KMS-11 (cell line): ENCODE results near the gene NLRC3.

Experiments used
- H2AFZ ChIP-seq: fragments of 200-600 bp; sonication (generic); 2 replicates; pipeline ENCODE4 v1.6.1; 2016; ENCODE audit warnings: antibody characterized with exemption, mixed run types, low read depth
- H3K27ac ChIP-seq: fragments of 200-600 bp; sonication (generic); 2 replicates; pipeline ENCODE4 v1.6.1; 2016; ENCODE audit warnings: mild to moderate bottlenecking, mixed run types
- H3K27me3 ChIP-seq: fragments of 200-600 bp; sonication (generic); 2 replicates; pipeline ENCODE4 v1.6.1; 2017; ENCODE audit warnings: mild to moderate bottlenecking, low read depth, mixed run types, moderate library complexity; ENCODE audit not compliant: insufficient read depth
- H3K36me3 ChIP-seq: fragments of 200-600 bp; sonication (generic); 2 replicates; pipeline ENCODE4 v1.6.1; 2017; ENCODE audit warnings: mild to moderate bottlenecking, mixed run types; ENCODE audit not compliant: insufficient read depth
- H3K4me1 ChIP-seq: fragments of 200-600 bp; sonication (generic); 2 replicates; pipeline ENCODE4 v1.6.1; 2016; ENCODE audit warnings: mild to moderate bottlenecking, low read depth, mixed run types; ENCODE audit not compliant: poor library complexity, severe bottlenecking
- H3K4me2 ChIP-seq: fragments of 200-600 bp; sonication (generic); 2 replicates; pipeline ENCODE4 v1.7.0; 2016; ENCODE audit warnings: mild to moderate bottlenecking, mixed run types
- H3K4me3 ChIP-seq: fragments of 200-600 bp; sonication (generic); IDR thresholded peaks from 2 replicates; pipeline ENCODE4 v1.6.1; 2017; ENCODE audit warnings: low read depth, low read length, mixed read lengths; ENCODE audit not compliant: insufficient read depth
- H3K79me2 ChIP-seq: fragments of 200-600 bp; sonication (generic); 2 replicates; pipeline ENCODE4 v1.6.1; 2016; ENCODE audit warnings: low read depth, mixed run types; ENCODE audit not compliant: insufficient read depth
- H3K9ac ChIP-seq: fragments of 200-600 bp; sonication (generic); 2 replicates; pipeline ENCODE4 v1.6.1; 2016; ENCODE audit warnings: mild to moderate bottlenecking, mixed run types
- H4K20me1 ChIP-seq: fragments of 200-600 bp; sonication (generic); 2 replicates; pipeline ENCODE4 v1.6.1; 2016; ENCODE audit warnings: mild to moderate bottlenecking, mixed run types; ENCODE audit not compliant: insufficient read depth
- TF ChIP-seq, protein P1 (sequence below): fragments of 200-600 bp; sonication (generic); conservative IDR thresholded peaks from 2 replicates; pipeline ENCODE4 v1.6.1; 2017; ENCODE audit warnings: low read depth, mild to moderate bottlenecking, antibody characterized with exemption, low read length, moderate library complexity, mixed read lengths

NLRC3 gene

DNA sequence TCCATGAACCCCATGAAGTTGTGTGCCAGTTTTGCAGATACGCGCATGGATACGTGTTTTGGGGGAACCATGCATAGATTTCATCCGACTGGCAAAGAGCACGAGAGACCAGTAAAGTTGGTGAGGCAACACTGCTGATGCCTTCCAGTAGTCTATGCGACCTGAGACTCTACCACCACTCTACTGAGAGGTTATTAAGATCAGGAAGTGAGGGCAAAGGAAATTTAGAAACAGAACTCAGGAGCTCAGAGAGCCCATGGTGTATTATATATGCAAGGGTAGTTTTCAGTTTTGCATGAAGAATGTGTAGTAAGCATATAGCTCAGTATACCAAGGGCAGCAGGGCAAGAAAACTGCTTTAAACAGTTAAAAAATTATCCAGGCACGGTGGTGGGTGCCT lies 30.0 kb upstream of the NLRC3 start:
- Histone ChIP-seq H2AFZ (no peak overlapping the region), H3K36me3 (0 out of 2 replicates have a peak, but pooled peaks cover 3% of the 10 kb centered on the region), H3K4me1 (peaks cover 7% of the 10 kb centered on the region), H3K27me3 (no peaks in the 10 kb centered on the region), H3K4me3 (no peak overlapping the region), H3K27ac (no peak overlapping the region), H3K79me2 (peaks cover 5% of the 10 kb centered on the region; the same call in 1 of the 2 replicates), H4K20me1 (no peaks in the 10 kb centered on the region), H3K9ac (no peak overlapping the region), H3K4me2 (no peak overlapping the region)
- TF ChIP-seq, protein P1, sequence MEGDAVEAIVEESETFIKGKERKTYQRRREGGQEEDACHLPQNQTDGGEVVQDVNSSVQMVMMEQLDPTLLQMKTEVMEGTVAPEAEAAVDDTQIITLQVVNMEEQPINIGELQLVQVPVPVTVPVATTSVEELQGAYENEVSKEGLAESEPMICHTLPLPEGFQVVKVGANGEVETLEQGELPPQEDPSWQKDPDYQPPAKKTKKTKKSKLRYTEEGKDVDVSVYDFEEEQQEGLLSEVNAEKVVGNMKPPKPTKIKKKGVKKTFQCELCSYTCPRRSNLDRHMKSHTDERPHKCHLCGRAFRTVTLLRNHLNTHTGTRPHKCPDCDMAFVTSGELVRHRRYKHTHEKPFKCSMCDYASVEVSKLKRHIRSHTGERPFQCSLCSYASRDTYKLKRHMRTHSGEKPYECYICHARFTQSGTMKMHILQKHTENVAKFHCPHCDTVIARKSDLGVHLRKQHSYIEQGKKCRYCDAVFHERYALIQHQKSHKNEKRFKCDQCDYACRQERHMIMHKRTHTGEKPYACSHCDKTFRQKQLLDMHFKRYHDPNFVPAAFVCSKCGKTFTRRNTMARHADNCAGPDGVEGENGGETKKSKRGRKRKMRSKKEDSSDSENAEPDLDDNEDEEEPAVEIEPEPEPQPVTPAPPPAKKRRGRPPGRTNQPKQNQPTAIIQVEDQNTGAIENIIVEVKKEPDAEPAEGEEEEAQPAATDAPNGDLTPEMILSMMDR: no peak

DNA sequence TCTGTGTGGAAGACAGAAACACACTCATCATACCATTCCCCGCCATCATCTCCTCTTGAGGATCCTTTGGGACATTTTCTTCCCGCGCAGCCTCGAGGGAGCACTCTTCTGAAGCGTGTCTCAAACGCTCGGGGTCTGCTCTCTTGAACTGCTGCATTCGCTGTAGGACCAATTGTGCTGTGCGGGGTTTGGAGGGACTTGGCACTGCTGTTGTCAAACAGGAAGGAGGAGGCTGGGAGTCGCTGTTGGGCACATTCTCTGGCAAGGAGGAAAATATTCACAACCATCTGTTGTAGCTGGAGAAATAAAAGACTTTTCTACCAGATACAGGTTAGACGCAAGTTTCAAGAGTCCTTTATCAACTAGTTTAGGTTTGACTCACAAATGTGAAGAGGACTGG lies 29.2 kb upstream of the NLRC3 start:
- Histone ChIP-seq H3K27me3 (no peaks in the 10 kb centered on the region), H3K9ac (no peak overlapping the region), H3K36me3 (0 out of 2 replicates have a peak, but pooled peaks cover 3% of the 10 kb centered on the region), H4K20me1 (no peaks in the 10 kb centered on the region), H3K79me2 (no peaks in the 10 kb centered on the region), H2AFZ (no peak overlapping the region), H3K4me1 (peaks cover 7% of the 10 kb centered on the region), H3K4me2 (no peak overlapping the region), H3K4me3 (no peak overlapping the region), H3K27ac (no peak overlapping the region)
- TF ChIP-seq, protein P1: no peak

DNA sequence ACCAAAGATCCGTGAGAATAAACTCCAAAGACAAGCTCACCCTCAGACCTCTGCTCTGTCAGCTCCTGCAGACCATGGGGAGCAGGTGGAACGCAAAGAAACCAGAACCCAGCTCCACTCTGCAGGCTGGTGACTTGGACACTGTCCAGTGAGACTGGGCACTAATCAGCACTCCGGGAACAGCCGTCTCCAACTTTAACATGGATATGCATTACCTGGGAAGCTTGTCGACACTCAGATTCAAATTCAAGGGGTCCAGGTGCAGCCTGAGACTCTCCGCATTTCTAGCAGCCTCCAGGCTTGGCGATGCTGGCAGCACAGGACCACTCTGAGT lies 25.1 kb upstream of the NLRC3 start:
- Histone ChIP-seq H3K36me3 (0 out of 2 replicates have a peak, but pooled peaks cover 3% of the 10 kb centered on the region), H3K9ac (no peak overlapping the region), H3K27ac (no peak overlapping the region), H2AFZ (no peak overlapping the region), H3K79me2 (no peaks in the 10 kb centered on the region), H4K20me1 (no peaks in the 10 kb centered on the region), H3K4me3 (no peak overlapping the region), H3K4me1 (no peaks in the 10 kb centered on the region), H3K4me2 (no peak overlapping the region), H3K27me3 (no peaks in the 10 kb centered on the region)
- TF ChIP-seq, protein P1: no peak

- Histone ChIP-seq H4K20me1 (no peaks in the 10 kb centered on the region), H3K4me3 (no peak overlapping the region), H3K27me3 (no peaks in the 10 kb centered on the region), H3K27ac (no peak overlapping the region), H2AFZ (no peak overlapping the region), H3K36me3 (0 out of 2 replicates have a peak, but pooled peaks cover 3% of the 10 kb centered on the region), H3K79me2 (no peaks in the 10 kb centered on the region), H3K4me2 (no peak overlapping the region), H3K9ac (no peak overlapping the region), H3K4me1 (no peaks in the 10 kb centered on the region)
- TF ChIP-seq, protein P1: no peak
Measured at GRCh38 chr16:3601614-3602319, 24.6 kb upstream of the NLRC3 start.
